Measurements from ENCODE around the gene VCAN. TPM values are rescaled to one million over a fixed set of nuclear protein-coding genes. Genes with fewer than 3 reads are reported as not detected.
A peak's percentile ranks its signal among the peaks of the same experiment; 100 is the strongest.

VCAN gene
- total RNA-seq, 1 donor from 2014 or later = 333 TPM

- TF ChIP-seq CTCF (IDR thresholded peaks at IDR 0.05) = no peak
- intact Hi-C loops (cut with DNase I) = no loop called here
- Histone ChIP-seq H3K9me3 (no peaks in the 10 kb centered on the region), H3K4me3 (no peak overlapping the region), H3K36me3 (peaks cover 20 to 28% of the 10 kb centered on the region in 2 donors), H3K27ac (peak overlapping the region; percentile 2 to 22), H3K4me1 (peaks cover 0 to 8% of the 10 kb centered on the region in 2 donors), H3K27me3 (no peaks in the 10 kb centered on the region)
- no peak for DNase-seq (ENCODE audit: low spot score in 2 of 2)
These were observed 69.2 kb downstream of the VCAN start for GRCh38 chr5:83540783-83541182.

GRCh38 chr5:83542839-83543238, 71.3 kb downstream of the VCAN start:
- Histone ChIP-seq H3K27me3 (no peaks in the 10 kb centered on the region), H3K9me3 (no peaks in the 10 kb centered on the region), H3K36me3 (peaks cover 16 to 24% of the 10 kb centered on the region in 2 donors), H3K4me1 (peaks cover 0 to 8% of the 10 kb centered on the region in 2 donors), H3K27ac (peak overlapping the region in 1 of 2 donors; percentile 22), H3K4me3 (no peak overlapping the region)
- DNase-seq (ENCODE audit: low spot score in 2 of 2) = no peak
- no peak for TF ChIP-seq CTCF (IDR thresholded peaks at IDR 0.05)
- intact Hi-C loops (cut with DNase I) = no loop called here

DNA sequence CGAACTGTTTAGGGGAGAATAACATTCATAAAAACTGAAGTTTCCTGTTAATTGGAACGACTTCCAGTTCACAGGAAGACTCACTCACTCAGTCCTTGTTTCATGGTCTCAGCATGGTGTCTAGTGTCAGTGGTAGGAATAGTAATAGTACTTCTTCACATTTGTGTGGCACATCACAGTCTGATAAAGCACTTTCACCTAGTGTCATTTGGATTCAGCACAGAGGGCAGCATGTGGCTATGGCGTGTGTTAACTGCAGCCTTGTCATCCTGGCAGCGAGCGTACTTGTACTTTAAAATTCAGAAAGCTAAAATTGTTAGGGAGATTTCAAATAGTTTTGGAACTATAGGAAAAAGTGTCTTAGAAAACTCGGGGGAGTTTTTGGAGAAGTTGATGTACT, 72.4 kb downstream of the VCAN start:
- intact Hi-C loops (cut with DNase I) = no loop called here
- H3K4me1 ChIP-seq = peaks cover 0 to 6% of the 10 kb centered on the region in 2 donors
- H3K27me3 ChIP-seq = no peaks in the 10 kb centered on the region
- H3K4me3 ChIP-seq = no peak overlapping the region
- no peaks in the 10 kb centered on the region for H3K9me3 ChIP-seq
- no peak for TF ChIP-seq CTCF (IDR thresholded peaks at IDR 0.05)
- H3K36me3 ChIP-seq = peaks cover 5 to 13% of the 10 kb centered on the region in 2 donors
- peak overlapping the region; percentile 13 to 68 for H3K27ac ChIP-seq
- no peak for DNase-seq (ENCODE audit: low spot score in 2 of 2)

- Histone ChIP-seq H3K27me3 (no peaks in the 10 kb centered on the region), H3K9me3 (no peaks in the 10 kb centered on the region), H3K36me3 (peaks cover 4 to 10% of the 10 kb centered on the region in 2 donors), H3K4me1 (peaks cover 0 to 15% of the 10 kb centered on the region in 2 donors), H3K4me3 (no peak overlapping the region), H3K27ac (peak overlapping the region; percentile 25 to 46)
- intact Hi-C loops (cut with DNase I) = no loop called here
- no peak for DNase-seq (ENCODE audit: low spot score in 2 of 2)
- no peak for TF ChIP-seq CTCF (IDR thresholded peaks at IDR 0.05)
These were observed 75.6 kb downstream of the VCAN start for GRCh38 chr5:83547161-83547560.

DNA sequence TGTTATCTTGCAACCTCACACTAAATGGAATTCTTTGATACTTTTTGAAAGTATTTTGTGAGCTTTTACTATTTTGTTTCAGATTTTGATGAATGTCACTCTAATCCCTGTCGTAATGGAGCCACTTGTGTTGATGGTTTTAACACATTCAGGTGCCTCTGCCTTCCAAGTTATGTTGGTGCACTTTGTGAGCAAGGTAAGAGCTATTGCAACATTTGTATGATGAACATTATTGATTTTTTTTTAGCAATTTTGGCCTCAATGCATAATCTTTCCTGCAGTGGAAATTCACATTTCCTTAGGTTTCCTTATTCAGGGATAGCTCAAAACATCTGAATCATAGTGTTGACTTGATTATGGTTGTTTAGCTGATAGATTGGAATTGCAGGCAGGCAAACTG, 76.3 kb downstream of the VCAN start:
- TF ChIP-seq CTCF (IDR thresholded peaks at IDR 0.05) = no peak
- H3K9me3 ChIP-seq = no peaks in the 10 kb centered on the region
- no peaks in the 10 kb centered on the region for H3K27me3 ChIP-seq
- peaks cover 4 to 10% of the 10 kb centered on the region in 2 donors for H3K36me3 ChIP-seq
- H3K4me1 ChIP-seq = peaks cover 0 to 19% of the 10 kb centered on the region in 2 donors
- intact Hi-C loops (cut with DNase I) = no loop called here
- H3K27ac ChIP-seq = peak overlapping the region in 1 of 2 donors; percentile 26
- no peak overlapping the region for H3K4me3 ChIP-seq
- no peak for DNase-seq (ENCODE audit: low spot score in 2 of 2)

DNA sequence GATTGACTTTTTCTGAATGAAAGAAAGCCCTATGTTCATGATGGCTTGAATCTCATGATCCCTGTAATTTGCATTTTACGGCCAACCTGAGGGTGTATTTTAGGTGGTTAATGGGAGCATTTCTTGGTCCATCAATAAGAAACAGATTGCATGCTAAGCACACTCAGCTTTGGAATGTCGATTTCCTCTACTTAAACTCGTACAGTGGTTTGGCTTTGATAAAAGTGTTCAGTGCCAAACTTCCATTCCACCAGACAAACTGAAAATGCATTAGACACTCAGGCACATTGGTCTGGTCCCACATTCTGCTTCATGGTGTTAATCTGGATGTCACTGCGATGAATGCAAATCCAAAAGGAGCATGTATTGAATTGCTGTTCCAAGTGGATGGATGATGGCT, 77.0 kb downstream of the VCAN start:
- Histone ChIP-seq H3K4me1 (peaks cover 0 to 20% of the 10 kb centered on the region in 2 donors), H3K27ac (peak overlapping the region; percentile 8 to 26), H3K36me3 (peaks cover 4 to 10% of the 10 kb centered on the region in 2 donors), H3K27me3 (no peaks in the 10 kb centered on the region), H3K4me3 (no peak overlapping the region), H3K9me3 (no peaks in the 10 kb centered on the region)
- TF ChIP-seq CTCF (IDR thresholded peaks at IDR 0.05) = no peak
- no peak for DNase-seq (ENCODE audit: low spot score in 2 of 2)
- intact Hi-C loops (cut with DNase I) = no loop called here

Data from ascending aorta (tissue), 2 donors.